ENCODE results near the gene MYO18A.

DNA sequence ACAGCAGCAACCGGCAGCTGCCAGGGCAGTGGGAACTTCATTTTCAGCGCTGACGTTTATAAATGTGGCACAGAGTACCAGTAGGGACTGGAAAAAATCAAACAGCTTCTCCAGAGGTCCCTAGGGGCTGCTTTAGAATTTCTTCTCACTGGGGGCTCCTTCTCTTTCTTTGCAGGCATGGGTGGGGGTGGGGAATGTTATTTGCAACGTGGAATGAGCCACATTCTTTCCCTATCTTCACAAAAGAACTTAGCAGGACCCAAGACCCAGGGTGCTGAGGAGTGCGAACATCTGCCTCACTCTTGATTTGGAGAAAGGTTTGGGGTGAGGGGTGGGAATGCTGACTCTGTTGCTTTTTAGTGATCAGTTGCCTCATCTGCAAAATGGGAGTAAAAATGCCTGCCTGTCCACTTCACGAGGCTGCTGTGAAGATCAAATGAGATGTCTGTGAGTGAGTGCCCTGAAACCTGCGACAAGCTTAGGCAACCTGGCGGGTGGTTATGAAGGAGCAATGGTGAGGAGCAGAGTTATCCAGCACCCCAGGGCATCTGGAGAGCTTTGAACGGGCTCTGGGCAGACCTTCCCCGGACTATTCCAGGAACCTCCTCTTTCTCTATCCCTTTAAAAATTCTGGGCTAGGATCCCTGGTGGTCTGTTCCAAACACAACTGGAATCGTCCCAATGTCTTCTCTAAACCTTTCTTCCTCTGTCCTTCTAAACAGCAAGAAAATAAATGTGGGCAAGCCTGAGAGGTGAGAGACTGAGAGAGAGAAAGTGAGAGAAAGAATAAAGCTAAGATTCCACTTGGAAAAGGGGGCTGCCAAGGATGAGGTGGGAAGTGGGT lies 148.0 kb downstream of the MYO18A start:
- no peak for TF ChIP-seq GATA3 (IDR thresholded peaks at IDR 0.05; ENCODE audit: low read depth, low read length)
- TF ChIP-seq GATA2 (IDR thresholded peaks at IDR 0.05; ENCODE audit: low read depth, low read length), result no peak

Data from SH-SY5Y (cell line).